Stimulated activated CD4-positive, alpha-beta T cell treated with anti-CD3 and anti-CD28 coated beads, Interleukin-15, amount 100 ng/mL, for 48 hours (primary cell): ENCODE results near the gene APLP2.
"Not testable (repeated sequence)": the region's sequence is repeated elsewhere in the genome, so short reads cannot be mapped to it uniquely, and the experiment has no call there.

Experiments
- DNase-seq, 2 donors: peaks; one replicate each; pipeline ENCODE4 v3.0.0-alpha.2; 2020; ENCODE audit warnings: low read depth in 2 of 2

APLP2 gene

DNA sequence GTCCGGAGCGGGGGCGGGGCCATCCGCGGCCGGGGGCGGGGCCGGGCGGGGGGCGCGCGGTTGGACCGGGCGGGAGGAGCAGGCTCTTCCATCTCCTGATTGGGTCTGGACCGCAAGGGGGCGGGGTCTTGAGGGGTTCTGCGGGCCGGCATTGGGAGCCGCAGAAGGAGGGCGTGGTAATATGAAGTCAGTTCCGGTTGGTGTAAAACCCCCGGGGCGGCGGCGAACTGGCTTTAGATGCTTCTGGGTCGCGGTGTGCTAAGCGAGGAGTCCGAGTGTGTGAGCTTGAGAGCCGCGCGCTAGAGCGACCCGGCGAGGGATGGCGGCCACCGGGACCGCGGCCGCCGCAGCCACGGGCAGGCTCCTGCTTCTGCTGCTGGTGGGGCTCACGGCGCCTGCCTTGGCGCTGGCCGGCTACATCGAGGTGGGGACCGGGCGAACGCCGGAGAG is at the start of gene APLP2:
Gene APLP2, plus strand, starts transcription at position 236 of the 450 bp plus-strand sequence. Its CDS starts 84 bp downstream, at position 320.
- peak; percentile 94 to 96 for DNase-seq

DNA sequence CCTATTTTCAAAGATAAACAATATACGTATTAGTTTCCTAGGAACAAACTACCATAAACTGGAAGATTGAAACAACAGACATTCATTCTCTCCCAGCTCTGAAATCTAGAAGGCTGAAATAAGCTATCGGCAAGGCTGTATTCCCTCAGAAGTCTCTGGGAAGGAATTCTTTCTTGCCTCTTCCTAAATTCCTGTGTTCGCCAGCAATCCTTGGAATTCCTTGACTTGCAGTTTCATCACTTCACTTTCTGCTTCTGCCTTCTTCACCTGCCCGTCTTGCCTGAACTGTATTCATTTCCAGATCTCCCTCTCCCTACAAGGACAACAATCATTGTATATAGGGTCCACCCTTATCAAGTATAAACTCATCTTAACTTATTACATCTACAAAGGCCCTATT is 49.4 kb upstream of the APLP2 start:
- DNase-seq = no peak

DNA sequence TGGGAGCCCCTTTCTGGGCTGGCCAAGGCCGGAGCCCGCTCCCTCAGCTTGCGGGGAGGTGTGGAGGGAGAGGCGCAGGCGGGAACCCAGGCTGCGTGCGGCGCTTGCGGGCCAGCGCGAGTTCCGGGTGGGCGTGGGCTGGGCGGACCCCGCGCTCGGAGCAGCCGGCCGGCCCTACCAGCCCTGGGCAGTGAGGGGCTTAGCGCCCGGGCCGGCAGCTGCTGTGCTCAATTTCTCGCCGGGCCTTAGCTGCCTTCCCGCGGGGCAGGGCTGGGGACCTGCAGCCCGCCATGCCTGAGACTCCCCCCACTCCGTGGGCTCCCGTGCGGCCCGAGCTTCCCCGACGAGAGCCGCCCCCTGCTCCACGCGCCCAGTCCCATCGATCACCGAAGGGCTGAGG is 48.1 kb upstream of the APLP2 start:
- not testable (repeated sequence) for DNase-seq

DNA sequence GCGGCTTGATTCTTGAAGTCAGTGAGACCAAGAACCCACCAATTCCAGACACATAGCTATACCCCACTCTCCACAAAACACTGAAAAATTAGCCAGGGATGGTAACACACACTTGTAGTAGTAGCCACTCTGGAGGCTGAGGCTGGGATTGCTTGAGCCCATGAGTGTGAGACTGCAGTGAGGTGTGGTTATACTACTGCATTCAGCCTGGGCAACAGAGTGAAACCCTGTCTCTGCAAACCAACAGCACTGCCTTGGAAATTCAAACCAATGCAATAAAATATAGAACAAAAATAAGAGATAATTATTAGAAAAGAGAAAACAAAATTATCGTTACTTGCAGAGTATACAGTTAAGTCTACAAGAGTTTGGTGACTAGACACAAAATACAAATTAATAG is 46.9 kb upstream of the APLP2 start:
- no peak for DNase-seq

DNA sequence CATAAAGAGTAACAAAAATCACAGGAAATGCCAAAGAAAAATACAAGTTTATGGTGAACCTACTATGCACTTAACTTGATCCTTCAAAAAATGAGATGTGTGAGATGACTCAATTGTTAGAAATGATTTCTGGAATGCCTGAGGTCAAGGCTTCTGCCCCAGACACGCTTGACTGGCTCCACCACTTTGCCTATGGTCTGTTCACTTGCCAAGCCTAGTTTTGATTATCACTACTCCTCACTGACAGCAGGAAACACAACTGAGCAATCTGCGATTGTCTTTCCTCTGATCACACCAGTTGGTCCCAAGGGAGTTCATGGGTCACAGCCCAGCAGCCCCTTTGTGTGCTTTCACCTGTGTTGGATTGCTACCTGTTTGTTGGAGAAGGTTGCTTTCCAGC is 46.5 kb upstream of the APLP2 start:
- DNase-seq = no peak

DNA sequence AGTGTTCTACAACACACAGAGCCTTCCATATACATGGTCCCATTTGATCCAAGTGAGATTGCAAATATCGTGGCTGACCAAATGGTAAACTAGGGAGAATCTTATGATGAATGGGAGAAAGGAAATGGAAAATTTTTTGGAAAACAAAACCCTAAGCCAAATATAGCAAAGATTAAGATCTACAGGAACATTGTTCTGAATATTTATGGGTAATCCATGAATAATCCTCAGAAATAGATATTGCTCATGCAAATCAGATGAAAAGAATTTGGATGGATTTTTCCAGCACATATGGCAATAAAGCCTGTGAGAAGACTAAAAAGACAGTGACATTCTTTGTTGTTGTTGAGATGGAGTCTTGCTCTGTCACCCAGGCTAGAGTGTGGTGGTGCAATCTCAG is 45.3 kb upstream of the APLP2 start:
- no peak for DNase-seq

DNA sequence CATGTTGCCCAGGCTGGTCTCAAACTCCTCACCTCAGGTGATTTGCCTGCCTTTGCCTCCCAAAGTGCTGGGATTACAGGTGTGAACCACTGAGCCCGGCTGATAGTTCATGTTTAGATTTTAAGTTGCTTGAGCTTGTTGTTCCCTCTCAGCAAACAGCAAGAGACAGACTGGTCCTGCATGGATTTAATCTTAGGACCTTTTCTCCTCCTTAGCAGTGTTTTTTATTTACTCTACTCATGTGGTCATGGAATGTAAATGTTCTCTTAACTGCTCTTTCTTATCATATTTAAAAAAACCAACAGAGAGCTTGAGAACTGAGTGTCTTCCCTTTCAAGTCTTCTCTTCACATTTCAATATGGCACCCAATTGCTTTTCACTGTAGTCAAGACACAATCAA is 44.3 kb upstream of the APLP2 start:
- DNase-seq = no peak

DNA sequence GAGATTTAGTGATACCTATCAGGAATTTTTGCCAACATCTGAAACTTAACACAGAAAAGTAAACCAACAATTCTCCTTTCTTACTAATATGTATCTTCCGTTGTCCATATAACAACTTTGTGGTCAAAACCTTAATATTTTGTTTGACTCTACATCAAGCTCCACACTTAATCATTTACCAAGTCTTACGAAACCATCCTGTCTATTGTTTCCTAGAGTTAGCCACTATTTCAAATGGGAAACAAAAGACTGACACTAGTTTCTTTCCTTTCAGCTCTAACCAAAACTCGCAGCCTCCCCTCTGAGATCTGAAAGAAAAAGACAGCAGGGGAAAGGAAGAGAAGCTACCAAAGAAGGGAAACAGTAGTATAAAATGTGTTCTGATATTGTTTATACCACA is 40.6 kb upstream of the APLP2 start:
- DNase-seq = no peak

DNA sequence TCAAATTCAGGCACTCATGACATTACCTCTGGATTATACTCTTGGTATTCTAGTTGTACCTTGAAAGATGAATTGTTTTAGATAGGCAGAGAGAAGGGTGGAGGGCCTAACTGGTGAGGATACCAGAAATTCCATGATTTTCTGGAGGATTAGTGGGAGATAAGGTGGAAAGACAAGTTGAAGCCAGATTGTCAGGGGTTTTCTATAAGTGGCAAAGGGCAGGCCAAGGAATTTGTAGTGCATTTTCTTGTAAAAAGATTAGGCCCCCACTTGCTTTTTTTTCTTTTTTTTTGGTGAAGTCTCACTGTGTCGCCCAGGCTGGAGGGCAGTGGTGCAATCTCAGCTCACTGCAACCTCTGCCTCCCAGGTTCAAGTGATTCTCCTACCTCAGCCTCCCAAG is 38.6 kb upstream of the APLP2 start:
- no peak for DNase-seq

DNA sequence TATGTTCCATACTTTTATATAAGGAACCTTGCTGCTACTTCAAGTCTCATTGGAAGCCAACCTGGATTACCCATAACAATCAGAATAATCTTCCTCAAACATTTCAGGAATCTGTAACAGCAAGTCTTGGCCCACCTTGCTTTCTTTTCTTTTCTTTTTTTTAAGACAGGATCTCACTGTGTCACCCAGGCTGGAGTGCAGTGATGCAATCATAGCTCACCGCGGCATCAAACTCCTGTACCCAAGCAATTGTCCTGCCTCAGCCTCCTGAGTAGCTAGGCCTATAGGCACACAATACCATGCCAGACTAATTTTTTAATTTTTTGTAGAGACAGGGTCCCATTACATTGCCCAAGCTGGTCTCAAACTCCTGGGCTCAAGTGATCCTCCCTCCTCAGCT is 37.7 kb upstream of the APLP2 start:
- no peak for DNase-seq

DNA sequence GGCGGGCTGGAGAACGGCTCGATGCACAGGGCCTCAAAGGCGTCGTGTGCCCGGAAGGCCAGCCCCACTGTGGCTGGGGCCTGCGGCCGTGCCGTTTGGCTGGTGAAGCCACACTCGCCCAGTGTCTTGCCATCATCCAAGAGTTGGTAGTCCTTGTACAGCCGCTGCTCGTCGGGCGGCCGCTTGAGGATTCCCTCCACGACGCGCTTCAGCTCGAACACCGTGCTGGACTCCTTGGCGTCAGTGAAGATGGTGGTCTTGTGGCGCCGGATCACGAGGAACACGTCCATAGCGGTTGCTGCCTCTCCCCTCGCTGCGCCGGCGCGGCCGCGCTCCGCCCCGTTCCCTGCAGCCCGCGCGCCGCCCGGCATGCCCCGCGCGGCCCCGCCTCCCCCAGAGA is 36.8 kb upstream of the APLP2 start:
- DNase-seq = no peak

DNA sequence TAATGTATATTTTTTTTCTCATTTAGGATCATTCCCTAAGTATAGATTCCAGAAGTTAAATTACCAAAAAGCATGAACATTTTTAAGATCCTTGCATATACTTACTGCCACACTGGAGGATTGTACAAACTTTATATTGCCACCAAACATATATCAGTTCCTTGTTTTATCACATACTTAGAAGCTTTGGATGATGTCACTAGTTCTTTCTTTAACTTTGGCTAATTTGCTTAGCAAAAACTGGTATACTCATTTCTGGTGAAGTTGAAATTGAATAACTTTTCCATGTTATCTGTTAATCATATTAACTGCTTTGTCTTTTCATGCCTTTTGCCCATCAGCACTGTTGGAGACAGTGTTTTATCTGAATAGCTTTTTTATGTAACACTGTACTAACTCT is 35.5 kb upstream of the APLP2 start:
- no peak for DNase-seq

DNA sequence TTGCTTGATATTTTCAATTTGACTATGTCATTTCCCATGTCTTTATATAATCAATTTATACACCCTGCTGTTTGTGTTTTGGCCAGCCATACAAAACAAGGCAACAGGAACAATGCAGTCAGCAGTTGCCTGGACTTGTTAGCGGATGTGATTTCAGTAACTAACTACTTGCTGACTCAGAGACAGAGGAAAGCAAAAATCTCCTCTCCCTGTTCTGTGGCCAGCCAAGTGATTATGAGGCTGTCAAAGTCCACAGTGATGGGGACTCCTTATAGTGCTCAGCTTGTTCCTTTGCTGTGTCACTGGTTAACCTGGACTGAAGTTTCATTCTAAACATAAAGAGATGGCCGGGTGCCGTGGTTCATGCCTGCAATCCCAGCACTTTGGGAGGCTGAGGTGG is 32.6 kb upstream of the APLP2 start:
- DNase-seq = no peak

DNA sequence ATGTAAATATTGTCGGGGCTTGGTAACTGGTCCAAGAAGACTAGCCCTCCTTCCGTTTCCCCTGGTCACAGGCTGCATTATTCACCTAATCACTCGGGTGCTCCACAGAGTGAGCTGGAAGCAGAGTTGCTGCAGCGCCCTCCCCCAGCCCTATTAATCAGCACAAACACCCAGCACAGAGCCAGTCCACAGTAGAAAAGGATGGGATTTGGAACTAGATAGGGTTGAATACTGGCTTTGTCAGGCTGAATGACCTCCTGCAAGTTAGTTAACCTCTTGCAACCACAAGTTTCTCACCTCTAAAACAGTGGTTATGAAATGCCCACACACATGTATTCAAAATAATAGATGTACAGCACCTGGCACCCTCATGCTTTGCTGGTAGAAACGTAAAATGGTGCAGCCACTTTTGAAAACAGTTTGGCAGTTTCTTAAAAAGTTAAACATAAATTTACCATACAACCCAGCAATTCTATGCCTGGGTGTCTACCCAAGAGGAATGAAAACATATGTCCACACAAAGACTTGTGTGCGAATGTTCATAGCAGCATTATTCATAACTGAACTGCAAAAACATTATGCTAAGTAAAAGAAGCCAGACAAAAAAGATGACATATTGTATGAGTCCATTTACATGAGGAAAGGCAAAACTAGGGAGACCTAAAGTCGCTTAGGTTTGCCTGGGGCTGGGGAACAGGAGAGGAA is 31.7 kb upstream of the APLP2 start:
- no peak for DNase-seq

DNA sequence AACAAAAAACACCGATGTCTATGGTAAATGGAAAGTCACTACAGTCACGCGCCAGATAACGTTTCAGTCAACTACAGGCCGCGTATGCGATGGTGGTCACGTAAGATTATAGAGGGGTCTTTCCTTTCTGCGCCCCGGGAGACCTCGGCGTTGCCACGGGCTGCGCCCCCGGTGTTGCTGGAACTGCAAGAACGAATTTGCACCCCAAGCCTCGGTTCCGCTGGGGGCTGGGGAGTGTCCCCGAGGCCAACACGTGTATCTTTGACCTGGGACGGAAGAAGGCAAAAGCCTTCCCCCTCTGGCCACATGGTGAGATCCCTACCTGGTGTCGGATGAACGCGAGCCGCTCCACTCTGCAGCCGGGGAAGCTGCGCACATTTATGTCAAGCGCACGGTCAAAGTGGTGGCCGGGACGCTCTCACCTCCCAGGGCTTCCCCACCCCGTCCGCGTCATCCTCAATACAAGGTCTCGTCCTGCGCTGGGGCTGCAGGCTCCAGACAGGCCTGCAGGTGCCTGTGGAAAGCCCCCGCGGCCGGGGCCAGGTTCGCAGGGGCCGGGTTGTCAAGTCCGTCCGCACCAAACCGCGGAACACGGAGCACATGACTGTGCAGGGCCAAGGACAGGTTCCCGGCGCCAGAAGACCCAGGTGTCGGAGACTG is 29.3 kb upstream of the APLP2 start:
- no peak for DNase-seq

DNA sequence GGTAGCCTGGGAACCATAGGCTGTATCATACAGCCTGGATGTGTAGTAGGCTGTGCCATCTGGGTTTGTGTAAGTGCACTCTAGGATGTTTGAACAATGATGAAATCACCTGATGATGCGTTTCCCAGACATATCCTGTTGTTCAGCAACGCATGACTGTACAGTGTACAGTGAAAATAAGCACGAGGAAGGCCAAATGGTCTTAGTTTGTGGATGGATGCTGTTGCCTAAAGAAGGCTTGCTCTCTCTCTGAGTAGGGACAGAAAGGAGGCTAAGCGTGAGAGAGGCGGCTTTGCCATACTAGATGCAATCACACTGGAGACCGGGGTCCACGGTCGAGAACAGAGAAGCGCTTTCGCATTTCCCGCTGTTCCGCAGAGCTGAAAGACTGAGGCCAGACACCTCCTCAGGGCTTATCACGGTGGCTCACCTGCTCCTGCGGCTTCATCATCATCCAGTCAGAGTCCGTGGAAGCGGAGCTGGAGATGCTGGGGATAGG is 27.6 kb upstream of the APLP2 start:
- no peak for DNase-seq

DNA sequence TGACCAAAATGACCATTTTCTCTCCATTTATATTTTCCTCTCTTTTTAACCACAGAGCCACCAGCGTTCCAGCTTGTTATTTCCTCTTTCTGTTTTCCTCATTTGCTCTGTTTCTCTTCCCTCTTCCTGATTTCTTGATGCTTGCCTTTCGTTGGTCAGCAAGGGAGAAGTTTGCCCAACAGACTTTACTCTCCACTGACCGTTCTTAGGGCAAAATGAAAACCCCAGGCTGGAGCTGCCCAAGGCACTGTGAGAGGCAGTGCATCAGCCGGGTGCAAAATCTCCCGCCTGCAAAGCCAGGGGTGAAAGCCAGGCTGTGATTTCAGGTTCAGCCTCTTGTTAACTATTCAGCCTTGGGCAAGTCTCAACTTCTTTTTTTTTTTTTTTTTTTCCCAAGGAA is 26.1 kb upstream of the APLP2 start:
- DNase-seq = no peak

DNA sequence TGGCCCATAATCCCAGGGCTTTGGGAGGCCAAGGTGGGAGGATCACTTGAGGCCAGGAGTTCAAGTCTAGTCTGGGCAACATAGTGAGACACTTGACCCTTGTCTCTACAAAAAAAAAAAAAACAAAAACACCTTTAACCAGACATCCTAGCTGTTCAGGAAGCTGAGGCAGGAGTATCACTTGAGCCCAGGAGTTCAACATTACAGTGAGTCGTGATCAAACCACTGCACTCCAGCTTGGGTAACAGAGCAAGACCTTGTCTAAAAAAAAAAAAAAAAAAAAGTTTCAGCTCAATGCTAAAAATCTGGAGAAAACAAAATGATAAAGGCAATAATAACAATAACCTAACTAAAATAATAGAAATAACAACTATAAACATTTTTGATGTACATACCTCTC is 22.6 kb upstream of the APLP2 start:
- no peak for DNase-seq

DNA sequence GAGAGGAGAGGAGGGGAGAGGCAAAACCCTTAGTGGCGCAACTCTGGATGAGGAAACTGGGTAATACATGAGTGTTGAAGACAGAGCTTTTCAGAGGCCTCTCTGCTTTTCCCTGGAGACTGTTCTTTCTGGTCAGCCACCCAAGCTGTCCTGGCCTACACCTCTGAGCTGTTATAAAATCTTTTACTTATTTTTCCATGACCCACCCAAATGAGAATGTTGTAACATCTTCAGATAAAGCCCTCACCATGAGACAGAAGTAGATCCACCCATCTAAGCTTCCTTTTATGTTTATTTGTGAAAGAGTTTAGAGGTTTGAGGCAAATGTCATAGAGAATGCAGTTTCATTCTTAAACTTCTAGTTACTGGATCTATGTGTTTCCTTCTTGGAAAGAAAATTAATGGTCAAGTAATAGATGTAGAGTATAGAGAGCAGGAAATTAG is 20.3 kb upstream of the APLP2 start:
- no peak for DNase-seq

DNA sequence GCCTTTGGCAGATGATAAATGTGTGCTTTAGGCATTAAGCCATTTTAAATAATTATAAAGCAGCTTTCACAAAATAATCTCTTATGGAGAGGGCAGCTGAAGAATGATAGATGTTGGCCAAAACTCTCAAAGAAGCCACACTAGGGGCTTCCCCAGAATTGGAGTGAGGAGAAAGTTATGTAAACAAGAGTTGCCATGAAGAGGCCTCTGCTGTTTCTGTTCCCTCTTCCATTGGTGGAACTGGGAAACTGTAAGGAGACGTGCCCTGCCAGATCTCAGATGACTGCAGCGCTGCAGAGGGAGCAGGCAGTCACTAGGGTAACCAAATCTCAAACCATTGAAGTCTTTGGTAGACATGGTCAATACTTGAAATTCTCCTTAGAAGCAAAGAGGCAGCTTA is 19.4 kb upstream of the APLP2 start:
- no peak for DNase-seq

DNA sequence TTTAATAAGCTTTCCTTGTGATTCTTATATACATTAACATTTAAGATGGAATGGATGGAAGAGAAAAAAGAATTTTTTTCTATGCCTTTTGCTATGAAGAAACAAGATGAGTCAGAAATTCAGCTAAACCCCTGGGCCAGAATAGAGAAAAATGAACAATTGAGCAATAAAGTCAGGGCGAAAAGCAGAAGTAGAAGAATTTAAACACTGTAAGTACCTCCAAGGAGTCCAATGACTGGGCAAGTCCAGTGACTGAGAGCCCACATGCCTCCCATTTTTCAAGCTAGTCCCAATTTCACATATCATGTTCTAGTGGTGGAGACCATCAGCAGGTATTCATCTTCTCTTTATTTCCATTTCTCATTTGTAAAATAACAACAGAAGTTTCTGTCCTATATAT is 18.6 kb upstream of the APLP2 start:
- no peak for DNase-seq

DNA sequence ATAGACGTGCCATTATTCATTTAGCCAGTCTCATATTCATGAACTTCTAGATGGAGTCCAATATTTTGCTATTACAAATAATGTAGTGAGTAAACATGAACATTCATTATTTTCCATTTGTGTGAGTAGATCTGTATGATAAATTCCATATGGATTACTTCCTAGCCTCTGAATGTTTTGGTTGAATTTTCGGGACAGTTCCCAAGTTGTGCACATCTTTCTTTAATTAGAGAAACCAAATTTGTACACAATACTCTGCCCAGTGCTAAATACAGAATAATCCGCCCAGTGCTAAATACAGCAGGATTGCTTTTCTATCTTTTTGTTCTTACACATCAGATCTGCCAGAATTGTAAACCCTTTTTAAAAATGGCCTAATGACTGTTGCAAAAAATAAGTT is 17.1 kb upstream of the APLP2 start:
- DNase-seq = no peak

DNA sequence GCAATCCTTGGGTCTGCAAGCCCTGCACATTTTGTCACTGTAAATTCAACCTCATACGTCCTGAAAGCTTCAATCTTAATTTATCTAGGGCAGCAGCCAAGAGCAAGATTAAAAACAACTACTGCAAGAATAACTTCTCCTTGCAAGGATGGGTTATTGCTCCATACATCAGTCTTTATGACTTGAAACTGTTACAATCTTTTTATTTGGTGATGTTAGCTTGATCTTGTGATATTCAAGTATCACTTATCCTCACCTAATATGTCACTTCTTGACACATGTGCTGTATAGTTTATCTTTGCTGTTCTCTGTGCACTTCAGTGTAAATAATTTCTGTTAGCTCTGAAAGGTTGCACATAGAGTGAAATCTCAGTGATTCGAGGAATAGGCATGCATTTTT is 14.7 kb upstream of the APLP2 start:
- DNase-seq = no peak

DNA sequence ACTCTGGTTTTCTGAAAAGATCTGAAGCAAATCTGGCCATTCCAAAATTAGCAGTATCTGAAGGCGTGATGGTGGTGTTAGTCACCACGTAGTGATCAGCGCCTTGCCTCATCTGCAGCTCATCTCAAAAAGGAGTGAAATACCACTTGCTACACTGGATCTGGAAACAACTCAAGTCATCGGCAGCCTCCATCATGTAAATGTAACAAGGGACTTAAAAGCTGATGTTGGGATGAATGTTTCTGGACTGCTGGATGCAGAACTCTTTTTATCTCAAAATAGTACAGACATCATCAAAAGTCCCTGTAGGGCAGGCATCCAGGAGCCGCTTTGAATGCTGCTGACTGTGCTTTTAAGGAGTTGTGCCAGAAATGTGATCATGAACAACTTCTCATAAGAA is 14.1 kb upstream of the APLP2 start:
- DNase-seq = no peak
